Adrenal gland (tissue), 5 donors: ENCODE data around the gene CACNA1H.

Experiments
- CTCF ChIP-seq, 6 experiments: fragments of 450-650 bp in 4 of 6; fragments of 200-600 bp in 2 of 6; sonication (generic) in 1 of 6; IDR thresholded peaks; 1 replicate in 5 of 6; 2 replicates in 1 of 6; pipeline versions ENCODE4 v1.5.1 to v1.8.0; 2016 to 2021; ENCODE audit warnings: antibody characterized with exemption in 6 of 6, mild to moderate bottlenecking in 2 of 6, moderate library complexity in 1 of 6
- POLR2A ChIP-seq, 2 donors: fragments of 450-650 bp; IDR thresholded peaks; one replicate each; pipeline ENCODE4 v1.6.1; 2017; ENCODE audit warnings: antibody characterized with exemption in 2 of 2, mild to moderate bottlenecking in 2 of 2, moderate library complexity in 1 of 2
- donor health status: DM: no; HTN: no; CAD: no.

GRCh38 chr16:1146409-1146808 lies 6.5 kb upstream of the CACNA1H start:
- no peak for TF ChIP-seq CTCF (IDR thresholded peaks at IDR 0.05)
- no peak for TF ChIP-seq POLR2A (IDR thresholded peaks at IDR 0.05)
